Measurements from ENCODE around the gene ETV1. TPM values are rescaled to one million over a fixed set of nuclear protein-coding genes. Genes with fewer than 3 reads are reported as not detected.

The ETV1 gene
- total and polyA plus RNA-seq, 2 of the 4 experiments (the other 2 are of a cell fraction) = 8.6 to 21.1 TPM

- H4K8ac ChIP-seq (ENCODE audit: low read depth in 2 of 2, low read length in 2 of 2) = no peak overlapping the region
- H3K9ac ChIP-seq (ENCODE audit: low read depth, low read length) = no peak overlapping the region
- DNase-seq (no peak), ATAC-seq (ENCODE audit: low read depth) (no peak)
- no peak overlapping the region for H3K56ac ChIP-seq (ENCODE audit: extremely low read depth, insufficient read depth, low read length)
- H4K20me1 ChIP-seq (ENCODE audit: insufficient read depth, low read length) = no peaks in the 10 kb centered on the region
- no peak for TF ChIP-seq RCOR1 (IDR thresholded peaks at IDR 0.05; ENCODE audit: insufficient replicate concordance, low read length)
- TF ChIP-seq FOS (IDR thresholded peaks at IDR 0.05; ENCODE audit: low read depth, low read length) = no peak
- no peak for TF ChIP-seq RFX5 (IDR thresholded peaks at IDR 0.05; ENCODE audit: low read depth, low read length)
- TF ChIP-seq MXI1 (IDR thresholded peaks at IDR 0.05; ENCODE audit: borderline replicate concordance, low read depth, low read length) = no peak
- no peak for TF ChIP-seq POLR2A (IDR thresholded peaks at IDR 0.05; ENCODE audit: low read depth, low read length)
- TF ChIP-seq CEBPB (IDR thresholded peaks at IDR 0.05; ENCODE audit: low read depth, low read length) = no peak
- H2BK20ac ChIP-seq (ENCODE audit: low read depth, low read length) = no peak overlapping the region
- H3K27ac ChIP-seq (ENCODE audit: insufficient read depth, low read length) = no peak overlapping the region
- no peak overlapping the region for H3K4me2 ChIP-seq (ENCODE audit: low read depth, low read length)
- H4K91ac ChIP-seq (ENCODE audit: insufficient read depth, low read depth, low read length) = no peak overlapping the region
- BruUV-seq (replicated peaks) = no TSS peak
- in situ Hi-C loops (cut with MboI; ENCODE audit: low sequenced_read_pairs) = no loop called here
- no peak overlapping the region for H3K18ac ChIP-seq (ENCODE audit: low read depth, low read length)
- no peak overlapping the region for H2AK5ac ChIP-seq (ENCODE audit: low read depth, low read length)
- no peaks in the 10 kb centered on the region for H3K79me1 ChIP-seq (ENCODE audit: low read depth in 1 of 2, low read length in 2 of 2)
- H4K5ac ChIP-seq (ENCODE audit: low read depth, low read length) = no peak overlapping the region
- H3K4me1 ChIP-seq (ENCODE audit: control insufficient read depth, insufficient read depth, low read length) = peaks cover 5% of the 10 kb centered on the region
- no peaks in the 10 kb centered on the region for H3K9me3 ChIP-seq (ENCODE audit: control insufficient read depth, insufficient read depth, low read length)
- WGBS, 2 experiments (ENCODE audit: extremely low coverage in 2 of 2, insufficient read length in 1 of 2) = 100% methylated on average over 1 of the region's 2 CpGs; no CpG with 5 or more reads in 1 of the 2 experiments
- CTCF ChIA-PET = no interaction called here
- no peak overlapping the region for H3K4ac ChIP-seq (ENCODE audit: low read depth, low read length)
- H2BK15ac ChIP-seq (ENCODE audit: low read depth, low read length) = no peak overlapping the region; the same call in 2 of the 3 replicates
- no peak overlapping the region for H3K4me3 ChIP-seq (ENCODE audit: insufficient read depth, low read depth, low read length)
- dilution Hi-C loops (cut with HindIII; ENCODE audit: low sequenced_read_pairs, unreplicated experiment) = no loop called here
- peaks cover 4% of the 10 kb centered on the region for H3K9me1 ChIP-seq (ENCODE audit: insufficient read depth, low read length)
- H3K36me3 ChIP-seq (ENCODE audit: control insufficient read depth, insufficient read depth, low read length) = no peaks in the 10 kb centered on the region
- H3K23ac ChIP-seq (ENCODE audit: low read depth, low read length) = no peak overlapping the region
- POLR2A ChIA-PET (ENCODE audit: unreplicated experiment) = no interaction called here
- H3K14ac ChIP-seq (replicated peaks; ENCODE audit: low read depth, low read length) = no peak overlapping the region
- H2BK120ac ChIP-seq (ENCODE audit: low read depth, low read length) = no peak overlapping the region
- no peaks in the 10 kb centered on the region for H3K27me3 ChIP-seq (ENCODE audit: control insufficient read depth, insufficient read depth, low read length)
- H2AK9ac ChIP-seq (replicated peaks; ENCODE audit: low read depth, low read length, poor library complexity) = no peak overlapping the region
- no peak overlapping the region for H2AFZ ChIP-seq (replicated peaks; ENCODE audit: low read length, poor library complexity)
- intact Hi-C loops (cut with micrococcal nuclease) = no loop called here
- no peak overlapping the region for H2BK5ac ChIP-seq (ENCODE audit: low read depth, low read length, poor library complexity, severe bottlenecking)
These were observed 144.5 kb downstream of the ETV1 start for GRCh38 chr7:13844954-13845353.
